Adrenal gland (tissue), 12 donors: ENCODE results near the gene PIGU. TPM values are rescaled to one million over a fixed set of nuclear protein-coding genes. Genes with fewer than 3 reads are reported as not detected.
A peak's percentile ranks its signal among the peaks of the same experiment; 100 is the strongest.

Source experiments
- DNase-seq, 7 donors: peaks; one replicate each; pipeline ENCODE4 v3.0.0-alpha.2; 2019 to 2020
- H3K27ac ChIP-seq, 5 donors: fragments of 200-600 bp; sonication (generic) in 4 of 5; 1 replicate in 3 of 5; 2 replicates in 2 of 5; pipeline versions ENCODE4 v1.5.1 to v1.8.0; 2016 to 2020; ENCODE audit warnings: mild to moderate bottlenecking in 1 of 5
- H3K27me3 ChIP-seq: fragments of 200-600 bp; 2 replicates; pipeline ENCODE4 v1.8.0; 2021
- H3K36me3 ChIP-seq, 2 donors: fragments of 200-600 bp; replicated peaks in 1 of 2; 1 replicate in 1 of 2; 2 replicates in 1 of 2; pipeline versions ENCODE4 v1.5.1 to v1.8.0; 2018 to 2022
- H3K4me1 ChIP-seq, 2 donors: fragments of 200-600 bp; replicated peaks in 1 of 2; 1 replicate in 1 of 2; 2 replicates in 1 of 2; pipeline versions ENCODE4 v1.5.1 to v1.8.0; 2018 to 2021
- H3K4me3 ChIP-seq, 4 donors: fragments of 200-600 bp; sonication (generic) in 3 of 4; one replicate each; pipeline ENCODE4 v1.5.1; 2016 to 2018
- H3K9me3 ChIP-seq, 3 donors: fragments of 200-600 bp; sonication (generic) in 1 of 3; replicated peaks in 1 of 3; 1 replicate in 2 of 3; 2 replicates in 1 of 3; pipeline versions ENCODE4 v1.5.1 to v1.8.0; 2016 to 2021
- POLR2A ChIP-seq, 2 donors: fragments of 450-650 bp; IDR thresholded peaks; one replicate each; pipeline ENCODE4 v1.6.1; 2017; ENCODE audit warnings: antibody characterized with exemption in 2 of 2, mild to moderate bottlenecking in 2 of 2, moderate library complexity in 1 of 2
- WGBS, 4 donors: extraction: QIAGEN DNeasy Blood & Tissue Kit in 2 of 4; methylation state at CpG; one replicate each; pipeline versions ENCODE4 v1.1.5 to v1.1.7; 2013 to 2017; 5-methylcytosine and 5-hydroxymethylcytosine counted together
- intact Hi-C, 2 donors: fragments of 100-400 bp; cut with DNase I; formaldehyde crosslinking; loops; one replicate each; pipeline versions ENCODE4 v1.14.1 to v1.15.0; 2022 to 2023
- polyA plus RNA-seq, 3 donors: library from polyadenylated mRNA; stranded (reverse); fragments of 200-250 nt in 2 of 3; fragments of 350-450 nt in 1 of 3; fragmentation: Illumina TruSeq in 1 of 3; extraction: RNeasy Lipid Tissue Mini Kit (QIAGEN cat#74804) in 1 of 3; gene quantifications; one replicate each; pipeline ENCODE4 v1.2.3, GENCODE V29; 2013 to 2014
- total RNA-seq, 9 donors: library from RNA; depleted of rRNA in 4 of 9; stranded (reverse); fragments of >200 nt in 4 of 9; fragments of 120-200 nt in 1 of 9; fragmentation: NEBNext Ultra II Directional in 1 of 9; extraction: Animal tissue kit (Norgen Biotek cat#: 25700) in 1 of 9; gene quantifications; one replicate each; pipeline versions ENCODE4 v1.1.0 to v1.2.4, GENCODE V29; 2013 to 2023
- TF ChIP-seq, protein P1 (sequence below), 6 experiments: fragments of 450-650 bp in 4 of 6; fragments of 200-600 bp in 2 of 6; sonication (generic) in 1 of 6; IDR thresholded peaks; 1 replicate in 5 of 6; 2 replicates in 1 of 6; pipeline versions ENCODE4 v1.5.1 to v1.8.0; 2016 to 2021; ENCODE audit warnings: antibody characterized with exemption in 6 of 6, mild to moderate bottlenecking in 2 of 6, moderate library complexity in 1 of 6
- donor health status: healthy with polysubstance abuse.
- donor health status: Bipolar disorder and iron deficiency.
- donor health status: DM: yes; HTN: yes; CAD: no.
- donor health status: DM: no; HTN: no; CAD: no.
- donor health status: DM: no; HTN: no; CAD: no.
- donor health status: DM: yes; HTN: yes; CAD: no.

Gene PIGU
- total and polyA plus RNA-seq, 12 donors: 16.8 to 64.1 (median 23.1) TPM

DNA sequence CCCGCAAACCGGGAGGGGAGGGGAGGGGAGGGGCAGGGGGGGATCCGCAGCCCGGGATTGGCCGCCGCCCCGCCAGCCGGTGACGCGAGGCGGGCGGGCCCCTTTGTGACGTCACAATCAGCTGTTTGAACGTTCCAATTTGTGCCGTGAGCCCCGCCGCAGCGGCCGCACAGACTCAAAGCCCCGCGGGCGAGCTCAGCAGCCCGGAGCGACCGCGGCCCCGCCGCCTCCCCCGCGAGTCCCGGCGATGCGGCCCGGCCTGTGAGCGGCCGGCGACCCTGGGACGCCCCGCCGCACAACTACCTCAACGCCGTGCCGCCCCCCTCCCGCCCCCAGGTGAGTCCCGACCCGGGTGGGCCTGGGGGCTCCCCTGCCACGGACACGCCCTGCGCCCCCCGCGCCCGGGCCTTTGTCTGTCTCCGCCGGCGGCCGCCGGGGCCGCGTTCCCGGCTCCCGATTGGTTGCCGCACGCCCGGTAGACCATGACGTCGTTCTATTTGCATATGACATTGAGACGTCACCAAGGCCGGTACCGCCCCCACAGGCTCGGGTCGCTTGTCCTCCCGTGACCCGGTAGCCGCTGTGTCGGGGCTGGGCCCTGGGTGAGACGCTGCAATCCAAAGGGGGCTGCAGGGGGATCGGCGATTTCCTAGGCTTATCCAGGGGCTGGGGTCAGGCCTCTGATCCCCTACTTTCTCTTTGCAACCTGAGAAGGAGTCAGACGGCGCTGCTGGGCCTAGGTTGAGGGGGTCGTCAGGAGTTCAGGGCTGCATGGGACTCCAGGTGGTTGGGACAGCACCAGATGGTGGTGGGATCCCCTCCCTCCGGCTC lies 27.5 kb upstream of the PIGU start, which contains the start of gene TP53INP2:
Gene TP53INP2 (plus strand): TSS at position 168 of the 831 bp plus-strand sequence. CDS start 4,396 bp downstream, outside the sequence.
- Histone ChIP-seq H3K4me3 (peak within 1 kb of the TSS; percentile 43 to 94 (median 70)), H3K4me1 (peaks cover 23 to 36% of the 10 kb centered on the region in 2 donors), H3K36me3 (no peaks in the 10 kb centered on the region), H3K9me3 (no peaks in the 10 kb centered on the region), H3K27ac (peak within 1 kb of the TSS; percentile 98 to 100 (median 100)), H3K27me3 (no peaks in the 10 kb centered on the region)
- intact Hi-C loops: loop anchor here (10.0 kb wide), 1 partner anchor 130 kb away; no protein-coding TSS in a partner anchor
- peak; percentile 95 to 99 (median 97) for DNase-seq
- WGBS, 4 donors: 0 to 1% (median 1%) methylated on average over 3 to 82 of the region's 82 CpGs; no CpG with 5 or more reads in 1 of the 4 donors
- TF ChIP-seq, protein P1, sequence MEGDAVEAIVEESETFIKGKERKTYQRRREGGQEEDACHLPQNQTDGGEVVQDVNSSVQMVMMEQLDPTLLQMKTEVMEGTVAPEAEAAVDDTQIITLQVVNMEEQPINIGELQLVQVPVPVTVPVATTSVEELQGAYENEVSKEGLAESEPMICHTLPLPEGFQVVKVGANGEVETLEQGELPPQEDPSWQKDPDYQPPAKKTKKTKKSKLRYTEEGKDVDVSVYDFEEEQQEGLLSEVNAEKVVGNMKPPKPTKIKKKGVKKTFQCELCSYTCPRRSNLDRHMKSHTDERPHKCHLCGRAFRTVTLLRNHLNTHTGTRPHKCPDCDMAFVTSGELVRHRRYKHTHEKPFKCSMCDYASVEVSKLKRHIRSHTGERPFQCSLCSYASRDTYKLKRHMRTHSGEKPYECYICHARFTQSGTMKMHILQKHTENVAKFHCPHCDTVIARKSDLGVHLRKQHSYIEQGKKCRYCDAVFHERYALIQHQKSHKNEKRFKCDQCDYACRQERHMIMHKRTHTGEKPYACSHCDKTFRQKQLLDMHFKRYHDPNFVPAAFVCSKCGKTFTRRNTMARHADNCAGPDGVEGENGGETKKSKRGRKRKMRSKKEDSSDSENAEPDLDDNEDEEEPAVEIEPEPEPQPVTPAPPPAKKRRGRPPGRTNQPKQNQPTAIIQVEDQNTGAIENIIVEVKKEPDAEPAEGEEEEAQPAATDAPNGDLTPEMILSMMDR (IDR thresholded peaks at IDR 0.05): no peak
- peak; percentile 93 to 97 for TF ChIP-seq POLR2A (IDR thresholded peaks at IDR 0.05)

DNA sequence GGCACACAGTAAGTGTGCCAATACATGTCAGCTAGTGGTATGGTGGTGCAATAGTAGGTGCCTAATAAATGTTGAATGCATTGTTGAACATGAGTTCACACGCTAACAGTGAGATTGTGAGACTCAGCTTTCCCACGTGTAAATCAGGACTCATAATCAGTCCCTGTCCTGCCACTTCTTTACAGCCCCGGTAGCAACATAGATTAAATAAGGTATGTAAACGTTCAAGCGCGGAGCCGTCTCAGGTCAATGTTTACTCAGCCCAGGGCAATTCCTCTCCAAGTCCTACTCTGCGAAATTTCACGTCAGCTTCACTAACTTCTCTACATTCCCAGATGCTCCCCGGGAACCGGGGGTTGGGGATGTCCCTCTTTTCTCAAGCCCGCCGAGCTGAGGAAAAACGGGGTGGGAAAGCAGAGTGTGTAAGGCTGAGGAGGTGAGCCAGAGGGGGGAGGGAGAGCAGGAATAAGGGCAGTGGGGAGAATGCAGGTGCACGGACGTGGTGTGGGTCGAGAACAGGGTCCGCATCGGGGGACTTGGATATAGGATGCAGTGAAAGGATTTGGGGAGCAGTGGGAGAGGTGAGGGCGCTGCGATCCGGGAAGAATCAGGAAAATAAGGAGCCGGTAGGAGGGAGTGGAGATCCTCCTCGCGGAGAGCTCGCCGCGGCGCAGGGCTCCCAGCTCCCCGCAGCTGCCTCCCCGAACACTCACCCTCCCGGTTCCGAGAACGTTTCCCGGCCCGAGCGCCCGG lies 26.7 kb upstream of the PIGU start:
- H3K4me3 ChIP-seq: peak overlapping the region in 3 of 4 donors; percentile 48 to 94 (median 92)
- DNase-seq: peak in 6 of 7 donors; percentile 36 to 72 (median 46)
- WGBS, 4 donors: 1 to 2% (median 1%) methylated on average over 23 to 38 of the region's 38 CpGs
- H3K9me3 ChIP-seq: no peaks in the 10 kb centered on the region
- H3K27ac ChIP-seq: peak overlapping the region; percentile 98 to 100 (median 100)
- TF ChIP-seq POLR2A (IDR thresholded peaks at IDR 0.05): no peak
- TF ChIP-seq, protein P1 (IDR thresholded peaks at IDR 0.05): peak in 2 of 6 experiments; percentile 10 to 24
- H3K4me1 ChIP-seq: peaks cover 19 to 33% of the 10 kb centered on the region in 2 donors
- H3K27me3 ChIP-seq: no peaks in the 10 kb centered on the region
- no peaks in the 10 kb centered on the region for H3K36me3 ChIP-seq
- intact Hi-C loops: loop anchor here (10.0 kb wide), 1 partner anchor 129 kb away; no protein-coding TSS in a partner anchor

DNA sequence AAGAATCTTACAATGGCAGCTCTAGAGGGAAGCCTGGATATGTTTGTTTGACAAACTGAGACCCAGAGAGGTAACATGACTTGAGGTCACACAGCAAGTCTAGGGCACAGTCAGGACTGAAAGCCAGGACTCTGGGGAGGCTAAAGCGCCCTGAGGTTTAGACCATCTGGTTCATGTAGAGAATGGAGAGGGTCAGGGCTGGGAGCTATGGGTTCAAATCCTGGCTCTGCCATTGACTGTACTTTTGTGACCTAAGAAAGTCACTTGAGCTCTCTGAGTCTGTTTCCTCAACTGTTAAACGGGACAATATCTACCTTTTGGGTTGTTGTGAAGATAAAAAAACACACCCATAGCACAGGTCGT lies 26.1 kb upstream of the PIGU start:
- no peak for TF ChIP-seq POLR2A (IDR thresholded peaks at IDR 0.05)
- TF ChIP-seq, protein P1 (IDR thresholded peaks at IDR 0.05): no peak

More for the DNA sequence above, 26.1 kb upstream of the PIGU start:
- peaks cover 17 to 27% of the 10 kb centered on the region in 2 donors for H3K4me1 ChIP-seq
- H3K27me3 ChIP-seq: no peaks in the 10 kb centered on the region
- H3K27ac ChIP-seq: peak overlapping the region in 1 of 5 donors; percentile 100
- no peaks in the 10 kb centered on the region for H3K36me3 ChIP-seq
- H3K9me3 ChIP-seq: no peaks in the 10 kb centered on the region
- intact Hi-C loops: loop anchor here (10.0 kb wide), 1 partner anchor 128 kb away; no protein-coding TSS in a partner anchor
- 33 to 51% (median 39%) methylated on average over 3 of the region's 3 CpGs for WGBS, 4 donors
- no peak overlapping the region for H3K4me3 ChIP-seq
- no peak for DNase-seq
